CD1c-positive myeloid dendritic cell (primary cell): ENCODE data around the gene CALN1.

Experiments
- DNase-seq: peaks from one replicate; pipeline ENCODE4 v3.0.0-alpha.2; 2016; ENCODE audit errors: extremely low spot score

The CALN1 gene

DNA sequence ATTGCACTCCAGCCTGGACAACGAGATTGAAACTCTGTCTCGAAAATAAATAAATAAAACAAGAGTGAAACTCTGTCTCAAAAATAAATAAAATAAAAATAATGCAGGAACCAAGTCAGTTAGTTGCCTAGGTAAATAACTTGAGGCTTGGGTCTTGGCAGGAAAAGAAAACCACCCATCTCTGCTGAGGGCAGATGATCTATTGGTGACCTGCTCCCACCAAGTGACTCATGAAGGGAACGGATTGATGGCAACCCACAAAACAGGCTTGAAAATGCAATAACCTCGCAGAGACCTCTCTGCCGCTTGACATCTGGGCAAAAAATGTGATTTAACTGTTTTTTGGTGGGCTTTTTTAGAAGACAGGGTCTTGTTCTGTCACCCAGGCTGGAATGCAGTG, 86.6 kb downstream of the CALN1 start:
- no peak for DNase-seq

- no peak for DNase-seq
Measured at GRCh38 chr7:72321637-72322036, 90.5 kb downstream of the CALN1 start.

DNA sequence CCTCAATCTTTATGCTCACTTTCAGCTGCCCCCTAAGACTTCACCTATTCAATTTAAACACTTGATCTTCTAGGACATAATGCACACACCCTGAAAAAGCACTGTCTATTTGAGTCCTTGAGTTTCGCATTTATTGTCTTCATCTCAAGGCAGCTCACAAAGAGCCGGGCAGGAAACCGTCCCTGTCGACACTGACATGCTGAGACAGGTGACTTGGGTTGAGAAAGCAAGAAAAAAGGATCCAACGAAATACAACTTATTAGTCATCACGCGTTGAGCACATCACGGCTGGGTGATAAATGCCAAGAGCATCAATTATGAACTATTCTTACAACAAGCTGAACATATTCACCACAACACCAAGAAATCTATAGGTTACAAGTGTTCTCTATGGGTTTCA, 91.1 kb downstream of the CALN1 start:
- no peak for DNase-seq

- no peak for DNase-seq
Measured at GRCh38 chr7:72317341-72317740, 94.8 kb downstream of the CALN1 start.

DNA sequence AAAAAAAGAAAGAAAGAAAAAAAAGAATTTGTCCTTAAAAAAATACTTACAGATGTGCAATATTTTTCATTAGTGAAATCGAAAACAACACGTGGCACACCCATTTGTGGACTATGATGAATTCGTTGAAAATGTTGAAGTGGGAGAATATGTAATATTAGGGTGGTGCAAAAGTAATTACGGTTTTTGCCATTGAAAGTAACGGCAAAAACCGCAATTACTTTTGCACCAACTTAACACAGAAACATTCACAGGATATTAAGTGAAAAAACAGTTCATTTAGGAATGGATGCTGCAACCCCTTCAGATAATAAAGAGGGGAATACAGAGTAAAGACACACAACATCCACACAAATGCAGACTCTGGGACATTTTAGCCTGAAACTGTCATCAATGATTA, 96.0 kb downstream of the CALN1 start:
- DNase-seq, result no peak

- DNase-seq, result no peak
Measured at GRCh38 chr7:72313906-72314305, 98.2 kb downstream of the CALN1 start.

DNA sequence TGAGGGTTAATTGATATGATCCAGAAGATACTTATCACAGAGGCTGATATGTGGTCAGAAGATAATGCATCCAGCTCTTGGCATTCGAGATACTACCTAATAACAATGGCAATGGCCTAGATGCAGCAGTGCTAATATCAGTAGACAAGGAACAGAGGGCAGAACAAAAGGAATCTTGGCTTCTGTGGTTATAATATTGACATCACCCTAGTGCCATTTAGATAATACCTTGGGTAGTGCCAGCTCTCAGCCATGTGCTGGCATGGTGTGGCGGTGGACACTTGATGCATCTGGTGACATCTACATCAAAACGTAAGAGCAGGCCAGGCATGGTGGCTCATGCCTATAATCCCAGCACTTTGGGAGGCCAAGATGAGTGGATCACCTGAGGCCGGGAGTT, 101.8 kb downstream of the CALN1 start:
- DNase-seq, result no peak

DNA sequence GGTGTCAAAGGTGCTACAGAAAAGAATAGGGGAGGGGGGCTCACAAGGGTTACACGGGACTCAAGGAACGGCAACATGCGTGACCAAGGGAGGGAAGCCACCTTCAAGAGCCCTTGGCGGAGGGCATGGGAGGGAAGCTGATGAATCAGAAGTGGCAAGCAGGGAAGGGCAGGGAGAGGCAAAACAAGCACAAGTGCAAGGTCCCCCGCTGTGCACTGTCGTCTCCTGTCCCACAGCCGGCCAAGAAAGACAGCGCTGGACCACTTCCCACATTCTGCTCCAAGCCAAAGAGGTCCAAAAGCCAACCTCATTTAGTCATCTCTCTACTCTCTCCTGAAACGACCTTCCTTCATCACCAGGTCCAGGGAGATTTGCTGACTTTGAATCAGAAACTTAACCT, 102.7 kb downstream of the CALN1 start:
- no peak for DNase-seq

- DNase-seq, result no peak
Measured at GRCh38 chr7:72308986-72309385, 103.2 kb downstream of the CALN1 start.

- no peak for DNase-seq
Measured at GRCh38 chr7:72307566-72307965, 104.6 kb downstream of the CALN1 start.

DNA sequence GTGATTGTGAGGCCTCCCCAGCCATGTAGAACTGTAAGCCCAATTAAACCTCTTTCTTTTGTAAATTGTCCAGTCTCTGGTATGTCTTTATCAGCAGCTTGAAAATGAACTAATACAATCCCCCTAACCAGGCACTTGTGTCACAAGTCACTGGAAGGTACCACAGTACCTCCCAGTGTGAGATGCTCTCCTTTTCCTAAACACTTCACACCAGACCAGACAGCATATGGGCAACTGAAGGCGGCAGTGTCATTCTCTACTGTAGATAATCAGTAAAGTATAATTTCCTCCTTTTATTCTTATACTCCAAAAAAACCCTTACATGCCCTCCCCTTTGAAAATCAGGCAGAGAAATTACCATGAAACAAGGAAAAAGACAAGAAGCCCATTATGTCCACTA, 113.2 kb downstream of the CALN1 start:
- DNase-seq, result no peak

- no peak for DNase-seq
Measured at GRCh38 chr7:72298091-72298490, 114.0 kb downstream of the CALN1 start.

GRCh38 chr7:72297636-72298035, 114.5 kb downstream of the CALN1 start:
- no peak for DNase-seq

DNA sequence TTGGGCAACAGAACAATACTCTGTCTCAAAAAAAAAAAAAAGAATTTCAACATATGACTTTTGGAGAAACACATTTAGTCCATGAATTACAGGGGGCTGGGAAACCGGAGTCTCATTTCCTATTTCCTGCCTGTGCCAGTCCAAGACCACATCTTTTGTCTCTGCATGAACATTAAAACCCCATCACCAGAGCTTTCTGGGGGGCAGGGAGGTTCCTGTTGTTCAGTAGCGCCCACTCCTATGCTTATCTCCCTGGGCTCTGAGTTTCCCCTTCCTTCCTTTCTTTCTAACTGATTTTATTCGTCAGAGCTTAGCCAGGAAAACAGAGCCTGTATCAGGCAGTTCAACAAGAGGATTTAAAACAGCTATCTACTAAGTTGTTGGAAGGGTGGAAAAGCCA, 119.3 kb downstream of the CALN1 start:
- no peak for DNase-seq

DNA sequence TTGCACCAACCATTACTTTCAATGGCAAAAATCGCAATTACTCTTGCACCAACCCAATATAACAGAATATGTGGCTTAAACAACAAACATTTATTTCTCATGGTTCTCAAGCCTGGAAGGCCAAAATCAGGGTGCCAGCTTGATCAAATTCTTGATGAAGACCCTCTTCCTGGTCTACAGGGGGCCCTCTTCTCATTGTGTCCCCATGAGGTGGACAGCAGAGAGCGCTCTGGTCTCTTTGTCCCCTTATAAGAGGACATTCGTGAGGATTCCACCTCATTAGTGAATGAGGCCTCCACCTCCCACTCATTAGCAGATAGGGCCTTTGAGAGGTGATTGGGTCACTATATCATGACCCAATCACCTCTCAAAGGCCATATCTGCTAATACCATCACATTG, 120.0 kb downstream of the CALN1 start:
- DNase-seq, result no peak

DNA sequence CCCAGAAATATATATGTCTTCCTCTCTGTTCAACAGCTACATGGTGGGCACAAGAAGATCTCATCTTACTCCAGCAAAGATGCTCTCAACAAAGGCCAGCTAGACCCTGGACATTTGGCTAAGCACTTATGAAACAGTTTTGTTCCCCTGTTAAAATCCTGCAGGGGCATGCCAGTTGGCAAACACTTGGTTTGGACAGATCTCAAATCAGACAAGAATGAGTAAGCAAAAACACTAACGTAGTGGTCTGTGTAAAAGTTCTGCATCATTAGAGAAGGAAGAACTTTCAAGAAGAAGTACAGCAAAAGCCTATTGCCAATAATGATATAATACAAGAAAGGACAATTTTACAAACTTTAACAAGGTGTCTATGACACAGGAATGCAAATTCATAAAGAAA, 125.6 kb downstream of the CALN1 start:
- DNase-seq, result no peak

GRCh38 chr7:72283309-72283708, 128.8 kb downstream of the CALN1 start:
- DNase-seq, result no peak

- no peak for DNase-seq
Measured at GRCh38 chr7:72281308-72281707, 130.8 kb downstream of the CALN1 start.

DNA sequence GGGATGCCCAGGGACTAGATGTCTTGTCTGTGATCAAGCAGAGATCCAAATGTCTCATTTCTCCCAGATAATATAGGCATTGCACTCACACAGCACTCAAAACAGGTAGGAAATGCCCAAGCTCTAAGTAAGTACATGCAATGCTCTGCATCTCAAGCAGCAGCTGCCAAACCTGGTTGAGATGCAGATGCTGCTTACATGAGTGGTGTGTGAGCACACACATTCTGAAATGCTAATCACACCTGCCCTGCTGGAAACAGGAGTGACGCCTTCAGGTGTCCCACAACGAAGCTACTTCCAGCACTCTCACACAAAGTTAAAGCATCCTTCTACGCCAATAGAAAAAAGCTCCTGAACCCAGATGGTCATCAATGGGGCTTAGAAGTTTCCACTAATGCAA, 132.9 kb downstream of the CALN1 start:
- DNase-seq, result no peak

GRCh38 chr7:72278550-72278949, 133.6 kb downstream of the CALN1 start:
- no peak for DNase-seq

DNA sequence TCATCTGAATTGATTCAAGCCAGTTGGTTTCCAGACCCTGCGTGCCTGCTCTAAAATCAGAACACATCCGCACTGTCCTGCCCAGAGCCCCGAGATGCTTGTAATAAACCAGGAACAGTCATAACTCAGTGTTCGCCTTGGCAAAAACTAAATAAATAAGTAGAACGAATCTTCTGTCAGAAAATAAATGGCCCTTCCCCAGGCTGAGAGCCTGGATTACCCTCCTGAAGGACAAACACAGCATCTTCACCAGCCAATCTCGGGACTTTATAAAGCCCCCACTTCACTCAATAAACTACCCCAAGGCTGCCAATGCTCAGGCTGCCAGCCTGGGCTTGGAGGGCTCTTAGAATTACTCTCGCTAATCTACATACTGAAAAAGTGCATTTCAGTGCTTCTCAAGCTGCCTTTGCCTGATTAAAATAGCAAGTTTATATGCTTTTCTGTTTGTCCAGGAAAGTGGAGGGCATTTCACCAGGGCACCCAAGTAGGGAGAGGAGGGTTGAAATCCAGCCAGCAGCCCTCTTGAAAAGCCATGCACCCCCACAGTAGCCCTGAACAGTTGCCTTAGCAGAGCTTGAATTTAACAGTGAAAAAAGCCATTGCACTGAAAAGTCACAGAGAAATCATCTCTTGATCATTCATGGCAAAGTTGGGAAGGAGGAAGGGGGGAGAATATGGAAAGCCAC, 136.6 kb downstream of the CALN1 start:
- DNase-seq, result no peak

GRCh38 chr7:72272479-72272878, 139.7 kb downstream of the CALN1 start:
- DNase-seq, result no peak

DNA sequence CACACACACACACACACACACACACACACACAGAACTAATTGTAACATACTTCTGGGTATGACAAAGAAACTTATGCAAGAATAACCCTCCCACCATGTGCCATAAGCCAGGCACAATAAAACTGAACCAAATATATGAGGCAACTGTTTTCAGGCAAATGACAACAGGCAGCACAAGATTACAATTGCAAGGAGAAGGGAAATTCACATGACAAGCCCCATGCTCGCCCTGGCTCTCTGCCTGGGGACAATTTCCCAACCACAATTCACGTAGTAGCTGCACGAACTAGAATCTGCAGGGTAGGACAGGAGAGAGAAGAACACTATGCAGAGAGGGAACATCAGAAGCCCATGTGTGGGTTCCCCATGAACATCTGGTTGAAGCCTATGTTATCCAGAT, 143.3 kb downstream of the CALN1 start:
- DNase-seq, result no peak

DNA sequence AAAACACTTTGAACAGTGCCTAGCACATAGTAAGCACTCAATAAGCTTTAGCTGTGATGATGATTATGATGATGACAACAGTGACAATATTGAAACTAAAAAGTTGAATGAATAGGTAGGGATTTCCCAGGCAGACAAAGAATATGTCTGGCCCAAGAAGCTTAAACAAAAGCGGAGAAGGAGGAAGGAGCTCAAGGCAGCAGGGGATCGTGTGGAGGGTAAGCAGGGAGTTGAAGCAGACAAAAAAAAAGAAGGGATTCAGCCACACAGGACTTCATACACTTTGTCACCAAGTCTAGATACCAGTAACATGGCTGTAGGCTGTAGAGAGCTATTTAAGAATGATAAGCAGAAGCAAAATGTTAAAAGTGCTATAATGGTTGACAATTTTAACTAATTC, 144.0 kb downstream of the CALN1 start:
- no peak for DNase-seq
